Psoas muscle (tissue), 8 donors: ENCODE data around the gene PSKH1. TPM values are rescaled to one million over a fixed set of nuclear protein-coding genes. Genes with fewer than 3 reads are reported as not detected.

Experiments used
- ATAC-seq, 4 donors: fragments of 200-7000 bp; cut with Tn5 transposase; one replicate each; pipeline ENCODE4 v1.9.1; 2020; ENCODE audit warnings: moderate library complexity in 3 of 4, mild to moderate bottlenecking in 2 of 4
- DNase-seq, 2 donors: peaks; one replicate each; pipeline ENCODE4 v3.0.0-alpha.2; 2020
- H3K27ac ChIP-seq: fragments of 200-600 bp; one replicate; pipeline ENCODE4 v1.8.0; 2022
- H3K27me3 ChIP-seq, 3 donors: fragments of 200-600 bp in 1 of 3; one replicate each; pipeline versions ENCODE4 v1.6.1 to v1.8.0; 2013 to 2022; ENCODE audit warnings: low read length in 2 of 3, mild to moderate bottlenecking in 2 of 3, moderate library complexity in 1 of 3; ENCODE audit not compliant: insufficient read depth in 3 of 3
- H3K36me3 ChIP-seq, 2 donors: fragments of 200-600 bp in 1 of 2; one replicate each; pipeline versions ENCODE4 v1.6.1 to v1.8.0; 2013 to 2022; ENCODE audit warnings: low read depth in 1 of 2, mild to moderate bottlenecking in 1 of 2, moderate library complexity in 1 of 2; ENCODE audit not compliant: insufficient read depth in 1 of 2
- H3K4me1 ChIP-seq: fragments of 200-600 bp; one replicate; pipeline ENCODE4 v1.8.0; 2022
- H3K4me3 ChIP-seq: fragments of 200-600 bp; one replicate; pipeline ENCODE4 v1.8.0; 2022; ENCODE audit warnings: mild to moderate bottlenecking
- H3K9me3 ChIP-seq: fragments of 200-600 bp; one replicate; pipeline ENCODE4 v1.8.0; 2022
- WGBS, 3 donors: extraction: QIAGEN DNeasy Blood & Tissue Kit; methylation state at CpG; one replicate each; pipeline versions ENCODE4 v1.1.6 to v1.1.7; 2013; 5-methylcytosine and 5-hydroxymethylcytosine counted together
- intact Hi-C, 2 donors: fragments of 100-400 bp; cut with DNase I; formaldehyde crosslinking; loops; one replicate each; pipeline versions ENCODE4 v1.11.0 to v1.14.2; 2022
- polyA plus RNA-seq, 3 donors: library from polyadenylated mRNA; stranded (reverse); fragments of 200-250 nt; gene quantifications; one replicate each; pipeline ENCODE4 v1.2.3, GENCODE V29; 2013
- total RNA-seq, 4 donors: library from RNA; stranded (reverse); fragmentation: NEBNext Ultra II Directional in 2 of 4; extraction: Animal tissue kit (Norgen Biotek cat#: 25700) in 2 of 4; gene quantifications; one replicate each; pipeline versions ENCODE4 v1.2.1 to v1.2.4, GENCODE V29; 2021 to 2023
- TF ChIP-seq, protein P1 (sequence below): fragments of 200-600 bp; IDR thresholded peaks from one replicate; pipeline ENCODE4 v1.8.0; 2022; ENCODE audit warnings: antibody characterized with exemption
- donor health status: healthy with polysubstance abuse.
- donor health status: DM: no; HTN: no; CAD: no; lungs with moderate emphysema.
- donor health status: Bipolar disorder and iron deficiency.
- donor health status: healthy.
- donor health status: DM: yes; HTN: yes; CAD: no.
- donor health status: DM: no; HTN: no; CAD: no.
- donor health status: DM: no; HTN: no; CAD: no.
- donor health status: DM: yes; HTN: yes; CAD: no.

Gene PSKH1
- total and polyA plus RNA-seq, 7 donors, result 9.6 to 18.8 (median 15.6) TPM

DNA sequence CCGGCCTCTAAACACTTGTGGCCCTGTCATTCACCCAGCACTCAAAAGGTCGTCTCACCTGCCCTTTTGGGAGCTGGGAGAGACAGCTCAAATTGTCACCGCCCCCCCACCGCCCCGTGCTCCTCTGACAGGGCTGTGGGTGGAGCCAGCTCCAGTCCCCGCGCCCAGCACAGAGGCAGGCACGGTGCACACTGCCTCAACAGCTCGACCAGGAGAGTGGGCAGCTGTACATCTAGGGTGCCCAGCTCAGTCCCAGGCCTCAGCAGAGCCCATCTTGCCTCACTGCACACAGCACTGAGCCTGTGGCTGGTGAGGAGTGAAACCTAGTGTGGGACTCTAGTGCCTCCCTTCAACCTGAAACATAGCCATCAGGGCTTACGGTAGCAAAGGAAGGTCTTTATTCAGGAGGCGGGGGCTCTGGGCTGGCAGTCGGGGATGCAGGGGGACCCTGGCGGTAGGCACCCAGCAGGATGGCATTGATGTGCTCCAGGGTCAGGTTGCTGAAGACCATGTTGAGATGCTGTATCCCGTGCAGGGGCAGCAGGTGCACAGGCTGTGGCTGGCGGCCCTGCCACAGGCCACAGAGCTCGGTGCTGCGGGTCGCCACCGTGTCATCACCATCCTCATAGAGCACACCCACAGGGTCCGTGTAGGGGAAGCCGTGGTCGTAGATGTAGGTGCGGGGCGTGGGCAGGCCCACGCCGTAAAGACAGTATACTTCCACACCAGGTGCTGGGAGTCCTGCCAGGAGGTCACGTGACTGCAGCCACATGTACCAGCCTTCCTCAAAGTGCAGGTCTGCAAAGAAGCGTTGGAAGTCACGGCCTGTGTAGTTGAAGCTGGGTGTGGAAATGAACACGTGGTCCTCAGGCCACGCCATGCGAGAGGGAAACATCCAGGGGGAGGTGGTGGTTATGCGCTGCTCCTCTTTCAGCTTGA is 46.7 kb downstream of the PSKH1 start:
- DNase-seq (peak; percentile 39 to 75), ATAC-seq (no peak)
- peaks cover 0 to 55% of the 10 kb centered on the region in 2 donors for H3K36me3 ChIP-seq
- peaks cover 20% of the 10 kb centered on the region for H3K4me1 ChIP-seq
- peak overlapping the region; percentile 27 for H3K27ac ChIP-seq
- no peak overlapping the region for H3K4me3 ChIP-seq
- TF ChIP-seq, protein P1, sequence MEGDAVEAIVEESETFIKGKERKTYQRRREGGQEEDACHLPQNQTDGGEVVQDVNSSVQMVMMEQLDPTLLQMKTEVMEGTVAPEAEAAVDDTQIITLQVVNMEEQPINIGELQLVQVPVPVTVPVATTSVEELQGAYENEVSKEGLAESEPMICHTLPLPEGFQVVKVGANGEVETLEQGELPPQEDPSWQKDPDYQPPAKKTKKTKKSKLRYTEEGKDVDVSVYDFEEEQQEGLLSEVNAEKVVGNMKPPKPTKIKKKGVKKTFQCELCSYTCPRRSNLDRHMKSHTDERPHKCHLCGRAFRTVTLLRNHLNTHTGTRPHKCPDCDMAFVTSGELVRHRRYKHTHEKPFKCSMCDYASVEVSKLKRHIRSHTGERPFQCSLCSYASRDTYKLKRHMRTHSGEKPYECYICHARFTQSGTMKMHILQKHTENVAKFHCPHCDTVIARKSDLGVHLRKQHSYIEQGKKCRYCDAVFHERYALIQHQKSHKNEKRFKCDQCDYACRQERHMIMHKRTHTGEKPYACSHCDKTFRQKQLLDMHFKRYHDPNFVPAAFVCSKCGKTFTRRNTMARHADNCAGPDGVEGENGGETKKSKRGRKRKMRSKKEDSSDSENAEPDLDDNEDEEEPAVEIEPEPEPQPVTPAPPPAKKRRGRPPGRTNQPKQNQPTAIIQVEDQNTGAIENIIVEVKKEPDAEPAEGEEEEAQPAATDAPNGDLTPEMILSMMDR, result no peak
- WGBS, 3 donors, result 60 to 76% (median 63%) methylated on average over 32 to 33 of the region's 33 CpGs
- intact Hi-C loops, result loop anchor here in 1 of 2 donors (10.0 kb wide), 1 partner anchor 415 kb away; the partner anchor contains the start of gene RIPOR1
- H3K27me3 ChIP-seq, result no peaks in the 10 kb centered on the region
- no peaks in the 10 kb centered on the region for H3K9me3 ChIP-seq

DNA sequence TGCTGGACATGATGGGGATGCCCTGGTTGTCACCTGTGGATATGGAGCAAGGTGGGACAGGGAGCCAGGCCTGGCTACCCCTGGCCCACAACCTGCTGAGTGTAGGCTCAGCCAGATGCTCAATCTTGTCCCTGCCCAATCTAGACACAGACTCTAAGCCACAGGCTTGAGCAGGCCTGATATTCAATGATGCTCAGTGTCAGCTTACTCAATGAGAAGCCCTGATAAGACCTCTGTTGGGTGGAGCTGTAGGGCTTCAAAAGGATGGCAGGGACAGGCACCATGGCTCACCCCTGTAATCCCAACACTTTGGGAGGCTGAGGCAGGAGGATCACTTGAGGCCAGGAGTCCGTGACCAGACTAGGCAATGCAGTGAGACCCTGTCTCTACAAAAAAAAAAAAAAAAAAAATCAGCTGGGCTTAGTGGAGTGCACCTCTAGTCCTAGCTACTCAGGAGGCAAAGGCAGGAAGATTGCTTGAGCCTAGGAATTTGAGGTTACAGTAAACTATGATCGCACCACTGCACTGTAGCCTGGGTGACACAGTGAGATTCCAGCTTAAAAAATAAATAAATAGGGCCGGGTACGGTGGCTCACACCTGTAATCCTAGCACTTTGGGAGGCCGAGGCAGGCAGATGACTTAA is 47.5 kb downstream of the PSKH1 start:
- peak overlapping the region; percentile 13 for H3K27ac ChIP-seq

DNA sequence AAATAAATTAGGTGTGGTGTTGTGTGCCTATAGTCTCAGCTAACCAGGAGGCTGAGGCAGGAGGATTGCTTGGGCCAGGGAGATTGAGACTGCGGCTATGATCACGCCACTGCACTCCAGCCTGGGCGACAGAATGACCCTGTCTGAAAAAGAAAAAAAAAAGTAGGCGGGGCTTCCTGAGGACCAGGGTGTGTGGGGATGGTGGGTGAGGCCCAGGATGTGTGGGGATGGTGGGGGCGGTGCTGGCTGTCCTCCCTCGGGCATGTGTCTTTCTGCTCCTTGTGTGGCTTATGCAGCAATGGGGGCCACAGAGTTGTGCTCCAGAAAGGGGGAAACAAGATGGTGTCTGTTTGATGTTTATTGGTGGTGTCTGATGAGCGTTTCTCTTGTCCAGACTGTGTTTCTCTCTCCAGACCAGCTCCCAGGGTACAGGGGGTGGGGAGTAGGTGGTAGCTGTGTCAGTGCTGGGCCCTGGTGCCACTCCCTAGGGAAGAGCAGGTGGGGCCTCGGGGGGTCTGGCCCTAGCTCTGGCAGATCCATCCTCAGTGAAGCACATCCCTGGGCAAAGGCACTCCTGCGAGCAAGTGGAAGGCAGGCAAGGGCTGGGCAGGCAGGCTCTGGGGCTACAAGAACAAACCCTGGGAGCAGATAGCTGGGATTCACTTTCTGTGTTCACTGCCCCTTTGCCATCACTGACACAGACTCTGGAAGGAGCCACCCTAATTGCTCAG is 48.6 kb downstream of the PSKH1 start:
- intact Hi-C loops, result no loop called here
- Histone ChIP-seq H3K27ac (no peak overlapping the region), H3K4me3 (no peak overlapping the region), H3K36me3 (peaks cover 1 to 74% of the 10 kb centered on the region in 2 donors), H3K4me1 (peaks cover 19% of the 10 kb centered on the region), H3K9me3 (no peaks in the 10 kb centered on the region), H3K27me3 (no peaks in the 10 kb centered on the region)
- TF ChIP-seq, protein P1, result no peak
- DNase-seq, result peak in 1 of 2 donors; percentile 12
- WGBS, 3 donors, result 77 to 80% (median 79%) methylated on average over 9 of the region's 9 CpGs
- ATAC-seq, result no peak

More for the DNA sequence above, 47.5 kb downstream of the PSKH1 start:
- Histone ChIP-seq H3K9me3 (no peaks in the 10 kb centered on the region), H3K27me3 (no peaks in the 10 kb centered on the region), H3K4me1 (peaks cover 19% of the 10 kb centered on the region), H3K36me3 (peaks cover 0 to 63% of the 10 kb centered on the region in 2 donors), H3K4me3 (no peak overlapping the region)
- TF ChIP-seq, protein P1, result no peak
- ATAC-seq (no peak), DNase-seq (no peak)
- WGBS, 3 donors, result 72 to 97% (median 80%) methylated on average over 5 of the region's 5 CpGs
- intact Hi-C loops, result no loop called here

DNA sequence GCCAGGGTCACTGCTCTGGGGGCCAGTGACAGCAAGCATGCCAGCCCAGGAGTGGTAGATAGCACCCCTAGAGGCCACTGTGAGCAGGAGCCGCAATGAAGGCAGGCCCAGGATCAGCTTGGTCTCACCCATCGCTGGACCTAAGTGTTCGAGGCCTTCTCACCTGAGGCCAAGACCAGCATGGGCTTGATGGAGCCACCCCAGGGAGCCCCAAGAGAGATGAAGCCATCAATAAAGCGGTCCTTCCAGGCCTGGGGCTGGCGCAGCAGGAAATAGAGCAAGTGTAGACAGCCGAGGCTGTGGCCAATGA is 49.1 kb downstream of the PSKH1 start:
- Histone ChIP-seq H3K36me3 (peaks cover 6 to 79% of the 10 kb centered on the region in 2 donors), H3K27me3 (no peaks in the 10 kb centered on the region), H3K27ac (no peak overlapping the region), H3K4me1 (peaks cover 14% of the 10 kb centered on the region), H3K4me3 (no peak overlapping the region), H3K9me3 (no peaks in the 10 kb centered on the region)
- DNase-seq (peak in 1 of 2 donors; percentile 27), ATAC-seq (peak; percentile 29 to 63 (median 47))
- TF ChIP-seq, protein P1, result peak; percentile 53
- intact Hi-C loops, result no loop called here
- 72 to 84% (median 81%) methylated on average over 6 of the region's 6 CpGs for WGBS, 3 donors
